ENCODE data around the gene MDK.

MDK gene

DNA sequence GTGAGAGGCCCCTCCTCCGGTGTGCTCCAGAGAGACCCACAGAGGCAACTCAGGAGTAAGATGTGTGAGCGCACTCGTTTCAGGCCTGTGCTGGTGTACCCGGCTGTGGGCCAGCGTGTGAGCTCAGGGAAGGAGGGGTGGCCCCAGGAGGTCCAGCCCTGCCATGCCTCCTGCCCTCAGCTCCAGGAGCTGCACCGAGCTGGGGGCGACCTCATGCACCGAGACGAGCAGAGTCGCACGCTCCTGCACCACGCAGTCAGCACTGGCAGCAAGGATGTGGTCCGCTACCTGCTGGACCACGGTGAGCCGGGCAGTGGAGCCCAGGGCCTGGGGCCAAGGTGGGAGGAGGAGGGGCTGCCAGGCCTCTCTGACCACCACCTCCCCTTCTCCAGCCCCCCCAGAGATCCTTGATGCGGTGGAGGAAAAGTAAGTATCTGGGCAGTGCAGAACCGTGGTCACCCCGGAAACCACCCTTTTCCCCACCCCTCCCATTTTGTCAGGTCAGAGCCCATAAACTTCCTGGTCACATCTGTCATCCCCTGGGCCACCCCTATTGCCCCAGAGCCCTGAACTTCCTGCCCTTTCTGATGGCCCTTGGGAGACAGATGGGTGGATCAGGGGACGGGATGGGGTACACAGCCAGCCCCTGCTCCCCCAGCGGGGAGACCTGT lies 2.5 kb upstream of the MDK start (continued):
- TF ChIP-seq, protein P1, sequence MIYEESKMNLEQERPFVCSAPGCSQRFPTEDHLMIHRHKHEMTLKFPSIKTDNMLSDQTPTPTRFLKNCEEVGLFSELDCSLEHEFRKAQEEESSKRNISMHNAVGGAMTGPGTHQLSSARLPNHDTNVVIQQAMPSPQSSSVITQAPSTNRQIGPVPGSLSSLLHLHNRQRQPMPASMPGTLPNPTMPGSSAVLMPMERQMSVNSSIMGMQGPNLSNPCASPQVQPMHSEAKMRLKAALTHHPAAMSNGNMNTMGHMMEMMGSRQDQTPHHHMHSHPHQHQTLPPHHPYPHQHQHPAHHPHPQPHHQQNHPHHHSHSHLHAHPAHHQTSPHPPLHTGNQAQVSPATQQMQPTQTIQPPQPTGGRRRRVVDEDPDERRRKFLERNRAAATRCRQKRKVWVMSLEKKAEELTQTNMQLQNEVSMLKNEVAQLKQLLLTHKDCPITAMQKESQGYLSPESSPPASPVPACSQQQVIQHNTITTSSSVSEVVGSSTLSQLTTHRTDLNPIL (CRISPR knock-in tag; IDR thresholded peaks at IDR 0.05; ENCODE audit: low read depth) = no peak
- TF ChIP-seq OSR1 (CRISPR knock-in tag; IDR thresholded peaks at IDR 0.05) (no peak), CSDC2 (CRISPR knock-in tag; IDR thresholded peaks at IDR 0.05) (no peak)

DNA sequence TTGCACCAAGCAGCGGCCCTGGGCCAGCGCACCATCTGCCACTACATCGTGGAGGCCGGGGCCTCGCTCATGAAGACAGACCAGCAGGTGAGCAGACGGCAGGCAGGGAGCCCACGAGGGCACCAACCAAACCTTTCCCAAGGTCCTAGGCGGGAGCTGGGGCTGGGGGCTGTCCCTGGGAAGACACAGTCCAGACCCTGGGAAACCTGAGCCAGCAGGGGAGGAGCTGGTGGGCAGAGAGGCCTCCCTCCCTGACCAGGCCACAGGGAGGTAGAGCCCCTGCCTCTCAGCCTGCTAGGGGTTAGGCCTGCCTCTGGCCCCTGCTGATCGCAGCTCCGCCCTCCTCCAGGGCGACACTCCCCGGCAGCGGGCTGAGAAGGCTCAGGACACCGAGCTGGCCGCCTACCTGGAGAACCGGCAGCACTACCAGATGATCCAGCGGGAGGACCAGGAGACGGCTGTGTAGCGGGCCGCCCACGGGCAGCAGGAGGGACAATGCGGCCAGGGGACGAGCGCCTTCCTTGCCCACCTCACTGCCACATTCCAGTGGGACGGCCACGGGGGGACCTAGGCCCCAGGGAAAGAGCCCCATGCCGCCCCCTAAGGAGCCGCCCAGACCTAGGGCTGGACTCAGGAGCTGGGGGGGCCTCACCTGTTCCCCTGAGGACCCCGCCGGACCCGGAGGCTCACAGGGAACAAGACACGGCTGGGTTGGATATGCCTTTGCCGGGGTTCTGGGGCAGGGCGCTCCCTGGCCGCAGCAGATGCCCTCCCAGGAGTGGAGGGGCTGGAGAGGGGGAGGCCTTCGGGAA lies 1.8 kb upstream of the MDK start:
- peak; percentile 9 for ATAC-seq

GRCh38 chr11:46380340-46381047 lies 975 bp upstream of the MDK start:
- peak; percentile 41 for ATAC-seq
- TF ChIP-seq OSR1 (CRISPR knock-in tag; IDR thresholded peaks at IDR 0.05) = no peak
- no peak for TF ChIP-seq ZNF565 (CRISPR knock-in tag; conservative IDR thresholded peaks at IDR 0.05; ENCODE audit: low read depth)
- no peak for TF ChIP-seq ZC3H10 (CRISPR knock-in tag; IDR thresholded peaks at IDR 0.05)
- peak; percentile 58; the same call in 1 of the 2 replicates for TF ChIP-seq TCF4 (CRISPR knock-in tag; IDR thresholded peaks at IDR 0.05; ENCODE audit: borderline replicate concordance)

- peak; percentile 28 for ATAC-seq
- TF ChIP-seq ZFP30 (CRISPR knock-in tag; IDR thresholded peaks at IDR 0.05) (0 out of 2 replicates have a peak, but pooled peaks have one; percentile 37), SNAI2 (CRISPR knock-in tag; IDR thresholded peaks at IDR 0.05) (0 out of 2 replicates have a peak, but pooled peaks have one; percentile 43), ESRRG (CRISPR knock-in tag; IDR thresholded peaks at IDR 0.05) (0 out of 2 replicates have a peak, but pooled peaks have one; percentile 8), ISL1 (CRISPR knock-in tag; IDR thresholded peaks at IDR 0.05) (no peak), GLIS3 (CRISPR knock-in tag; IDR thresholded peaks at IDR 0.05) (no peak), TOX (CRISPR knock-in tag; IDR thresholded peaks at IDR 0.05; ENCODE audit: borderline replicate concordance) (no peak)
- TF ChIP-seq, protein P2, sequence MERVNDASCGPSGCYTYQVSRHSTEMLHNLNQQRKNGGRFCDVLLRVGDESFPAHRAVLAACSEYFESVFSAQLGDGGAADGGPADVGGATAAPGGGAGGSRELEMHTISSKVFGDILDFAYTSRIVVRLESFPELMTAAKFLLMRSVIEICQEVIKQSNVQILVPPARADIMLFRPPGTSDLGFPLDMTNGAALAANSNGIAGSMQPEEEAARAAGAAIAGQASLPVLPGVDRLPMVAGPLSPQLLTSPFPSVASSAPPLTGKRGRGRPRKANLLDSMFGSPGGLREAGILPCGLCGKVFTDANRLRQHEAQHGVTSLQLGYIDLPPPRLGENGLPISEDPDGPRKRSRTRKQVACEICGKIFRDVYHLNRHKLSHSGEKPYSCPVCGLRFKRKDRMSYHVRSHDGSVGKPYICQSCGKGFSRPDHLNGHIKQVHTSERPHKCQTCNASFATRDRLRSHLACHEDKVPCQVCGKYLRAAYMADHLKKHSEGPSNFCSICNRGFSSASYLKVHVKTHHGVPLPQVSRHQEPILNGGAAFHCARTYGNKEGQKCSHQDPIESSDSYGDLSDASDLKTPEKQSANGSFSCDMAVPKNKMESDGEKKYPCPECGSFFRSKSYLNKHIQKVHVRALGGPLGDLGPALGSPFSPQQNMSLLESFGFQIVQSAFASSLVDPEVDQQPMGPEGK (CRISPR knock-in tag; IDR thresholded peaks at IDR 0.05; ENCODE audit: borderline replicate concordance) = no peak; the same call in 1 of the 2 replicates
- TF ChIP-seq, protein P1 (CRISPR knock-in tag; IDR thresholded peaks at IDR 0.05; ENCODE audit: low read depth) = no peak
Observed at GRCh38 chr11:46381819-46382645, 563 bp downstream of the MDK start.

GRCh38 chr11:46382646-46383403 lies 1.4 kb downstream of the MDK start:
- TF ChIP-seq POU6F1 (CRISPR knock-in tag; IDR thresholded peaks at IDR 0.05; ENCODE audit: borderline replicate concordance, low read depth) = no peak
- no peak for TF ChIP-seq OSR1 (CRISPR knock-in tag; IDR thresholded peaks at IDR 0.05)
- no peak for TF ChIP-seq ZFP30 (CRISPR knock-in tag; IDR thresholded peaks at IDR 0.05)
- TF ChIP-seq TOX (CRISPR knock-in tag; IDR thresholded peaks at IDR 0.05; ENCODE audit: borderline replicate concordance) = no peak
- TF ChIP-seq, protein P1 (CRISPR knock-in tag; IDR thresholded peaks at IDR 0.05; ENCODE audit: low read depth) = no peak
- no peak for TF ChIP-seq ISL1 (CRISPR knock-in tag; IDR thresholded peaks at IDR 0.05)
- TF ChIP-seq CSDC2 (CRISPR knock-in tag; IDR thresholded peaks at IDR 0.05) = no peak
- no peak for TF ChIP-seq ZC3H10 (CRISPR knock-in tag; IDR thresholded peaks at IDR 0.05)
- no peak for TF ChIP-seq ZFP3 (CRISPR knock-in tag; IDR thresholded peaks at IDR 0.05)
- no peak for TF ChIP-seq ZNF565 (CRISPR knock-in tag; conservative IDR thresholded peaks at IDR 0.05; ENCODE audit: low read depth)
- TF ChIP-seq BACH2 (CRISPR knock-in tag; IDR thresholded peaks at IDR 0.05; ENCODE audit: borderline replicate concordance) = no peak
- no peak for TF ChIP-seq RARB (CRISPR knock-in tag; IDR thresholded peaks at IDR 0.05)
- no peak for TF ChIP-seq ZNF8 (CRISPR knock-in tag; IDR thresholded peaks at IDR 0.05)
- TF ChIP-seq, protein P2 (CRISPR knock-in tag; IDR thresholded peaks at IDR 0.05; ENCODE audit: borderline replicate concordance) = no peak
- no peak for TF ChIP-seq ESRRG (CRISPR knock-in tag; IDR thresholded peaks at IDR 0.05)
- peak; percentile 27 for ATAC-seq
